Fibroblast of skin of scalp (primary cell): ENCODE data around the gene NSD2.

Experiments
- DNase-seq: peaks from one replicate; pipeline ENCODE4 v3.0.0-alpha.2; 2013

Gene NSD2

DNA sequence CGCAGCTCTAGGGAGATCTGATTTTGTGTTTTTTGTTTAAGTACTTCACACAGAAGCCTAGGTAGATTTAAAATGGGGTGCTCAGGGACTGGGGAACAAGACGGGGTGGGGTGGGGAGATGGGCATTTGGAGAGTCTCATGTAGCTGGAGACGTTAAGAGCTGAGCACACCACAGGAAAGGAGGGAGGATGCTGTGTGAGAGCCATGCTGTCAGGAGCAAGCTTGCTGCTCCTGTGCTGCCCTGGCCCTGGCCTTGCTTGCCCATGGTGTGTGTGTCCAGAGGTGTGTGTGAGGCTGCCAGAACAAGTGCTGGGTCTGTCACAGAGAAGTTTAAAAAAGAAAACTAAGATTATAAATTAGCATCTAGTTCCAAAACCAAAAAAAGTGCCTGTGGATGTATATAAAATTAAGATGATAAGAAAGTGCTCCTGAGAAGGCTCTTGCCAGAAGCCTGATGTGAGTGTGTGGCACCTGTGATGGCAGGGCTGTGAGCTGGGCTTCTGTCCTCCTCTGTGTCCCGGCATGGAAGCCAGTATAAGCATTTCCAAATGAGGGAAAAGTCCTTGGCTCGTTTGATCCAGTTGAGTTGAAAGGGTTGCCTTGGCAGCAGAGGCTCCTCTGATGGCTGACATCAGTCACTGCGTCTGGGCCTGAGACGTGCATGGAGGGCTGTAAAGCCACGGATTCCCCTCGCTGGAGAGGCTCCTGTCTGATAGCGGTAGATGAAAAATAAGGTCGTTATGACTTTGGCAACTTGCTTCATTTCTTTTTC lies 74.1 kb downstream of the NSD2 start:
- DNase-seq, result no peak

DNA sequence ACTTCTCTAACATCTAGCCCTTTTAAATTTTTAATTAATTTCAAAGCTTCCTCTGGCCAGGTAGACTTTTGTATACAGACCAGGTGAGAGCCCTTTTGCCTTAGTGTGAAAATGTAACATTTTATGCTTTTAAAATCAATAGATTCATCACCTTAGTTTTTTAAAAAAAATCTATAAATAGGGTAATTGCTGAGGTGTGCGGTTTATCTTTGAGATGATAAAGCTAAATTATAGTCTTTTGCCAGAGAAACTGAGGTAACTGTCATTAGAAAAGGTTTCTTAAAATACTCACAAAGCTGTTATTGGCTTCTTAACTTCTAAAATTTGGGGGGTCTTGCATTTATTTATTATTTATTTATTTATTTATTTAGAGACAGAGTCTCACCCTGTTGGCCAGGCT lies 74.7 kb downstream of the NSD2 start:
- no peak for DNase-seq

DNA sequence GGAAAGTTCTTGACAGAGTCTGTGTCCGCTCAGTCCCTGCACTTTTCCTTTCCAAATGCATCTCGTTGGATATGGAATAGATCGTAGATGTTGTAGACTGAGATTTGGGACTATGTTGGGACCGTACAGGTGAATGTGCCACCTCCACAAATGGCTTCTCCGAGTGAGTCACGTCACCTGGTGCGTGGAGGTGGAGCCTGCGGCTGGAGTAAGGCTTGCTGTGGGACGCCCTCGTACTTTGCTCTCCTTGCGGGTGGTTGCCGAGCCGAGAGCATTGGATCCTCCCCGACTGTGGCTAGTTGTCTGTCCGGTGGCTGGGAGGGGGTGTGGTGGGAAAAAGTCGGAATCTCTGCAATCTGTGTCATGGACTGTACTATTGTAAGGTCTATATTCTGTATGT lies 77.0 kb downstream of the NSD2 start:
- no peak for DNase-seq

DNA sequence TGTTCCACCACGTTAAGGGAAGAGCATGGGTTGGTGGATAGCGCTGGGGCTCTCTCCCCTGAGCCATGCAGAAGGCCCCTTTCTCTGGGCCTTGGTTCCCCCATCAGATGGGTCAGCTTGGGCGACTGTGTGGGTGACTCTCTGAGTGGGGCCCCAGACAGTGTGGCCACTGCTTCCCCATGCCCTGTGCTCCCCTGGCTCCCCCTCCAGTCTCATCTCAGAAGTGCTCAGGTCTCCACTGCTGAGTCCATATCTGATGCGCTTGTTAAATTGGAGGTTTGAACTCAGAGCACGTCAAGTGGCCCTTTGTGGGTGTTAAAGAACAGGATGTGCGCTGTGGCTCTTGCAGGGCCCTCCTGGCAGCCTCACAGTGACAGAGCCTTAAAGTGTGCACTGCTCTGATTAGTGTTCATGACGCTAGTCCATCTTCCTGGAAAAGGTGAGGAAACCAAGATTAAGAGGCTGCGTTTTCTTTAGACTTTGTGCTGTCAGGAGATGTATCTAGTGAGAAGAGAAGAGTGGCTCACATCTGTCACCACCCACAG lies 77.8 kb downstream of the NSD2 start:
- DNase-seq, result no peak

DNA sequence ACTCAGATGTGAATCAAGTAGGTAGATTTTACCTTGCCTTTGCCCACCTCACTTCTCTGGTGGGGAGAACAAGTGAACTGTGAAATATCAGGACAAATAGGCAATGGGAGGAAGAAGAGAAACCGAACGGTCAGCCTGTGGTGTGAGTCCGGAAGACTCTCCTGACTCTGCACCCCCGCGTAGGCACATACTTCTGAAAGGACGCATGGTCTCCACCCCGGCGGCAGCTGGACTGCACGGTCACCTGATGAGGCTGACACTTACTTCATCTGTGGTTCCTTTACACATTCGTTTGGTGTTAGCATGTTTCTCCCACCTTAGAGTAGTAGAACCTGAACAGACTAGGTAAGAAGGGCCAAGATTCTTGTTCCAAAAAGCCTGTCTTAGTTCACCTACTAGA lies 79.2 kb downstream of the NSD2 start:
- no peak for DNase-seq

DNA sequence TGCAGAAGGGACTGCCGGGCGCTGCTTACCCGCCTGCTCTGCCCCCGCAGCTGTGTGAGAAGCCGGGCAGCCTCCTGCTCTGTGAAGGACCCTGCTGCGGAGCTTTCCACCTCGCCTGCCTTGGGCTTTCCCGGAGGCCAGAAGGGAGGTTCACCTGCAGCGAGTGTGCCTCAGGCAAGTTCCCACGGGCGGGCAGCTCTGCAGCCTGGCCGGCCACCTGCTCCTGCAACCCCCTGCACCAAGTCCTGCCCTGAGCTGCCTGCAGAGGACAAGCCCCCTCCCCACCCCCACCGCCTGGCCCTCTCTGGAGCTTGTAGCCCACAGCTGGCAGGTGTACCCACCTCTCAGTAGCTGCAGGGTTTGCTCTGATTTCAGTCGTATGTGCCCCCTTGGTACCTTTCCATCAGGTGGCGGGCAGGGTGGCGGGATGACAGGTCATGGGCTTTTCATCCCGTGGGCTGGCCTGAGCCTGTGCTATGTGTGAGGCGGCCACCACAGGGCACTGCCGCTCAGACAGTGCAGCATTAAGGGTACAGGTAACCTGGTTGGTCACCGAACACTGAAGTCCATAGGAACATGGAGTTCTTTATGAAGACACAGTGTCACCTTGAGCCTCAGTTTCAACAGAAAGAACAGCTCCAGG lies 81.0 kb downstream of the NSD2 start:
- DNase-seq, result no peak

DNA sequence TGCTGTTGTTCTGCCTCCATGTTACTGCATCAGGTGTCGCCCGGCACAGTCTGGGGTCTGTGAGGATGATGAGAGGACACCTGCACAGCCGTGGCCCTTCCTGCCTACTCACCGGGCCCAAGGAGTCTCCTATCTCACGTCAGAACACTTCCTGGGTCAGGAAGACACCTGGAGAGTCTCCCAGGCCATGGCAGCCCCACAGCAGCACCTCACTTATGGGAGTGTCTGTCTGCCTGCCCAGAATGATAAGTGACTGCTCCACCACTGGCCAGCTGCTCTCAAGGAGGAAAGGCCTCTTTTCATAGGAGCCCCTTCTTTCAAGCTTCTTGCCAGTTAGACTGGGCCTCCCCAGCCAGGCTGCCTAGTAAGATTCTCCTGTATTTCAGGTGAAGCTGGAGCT lies 81.5 kb downstream of the NSD2 start:
- no peak for DNase-seq

DNA sequence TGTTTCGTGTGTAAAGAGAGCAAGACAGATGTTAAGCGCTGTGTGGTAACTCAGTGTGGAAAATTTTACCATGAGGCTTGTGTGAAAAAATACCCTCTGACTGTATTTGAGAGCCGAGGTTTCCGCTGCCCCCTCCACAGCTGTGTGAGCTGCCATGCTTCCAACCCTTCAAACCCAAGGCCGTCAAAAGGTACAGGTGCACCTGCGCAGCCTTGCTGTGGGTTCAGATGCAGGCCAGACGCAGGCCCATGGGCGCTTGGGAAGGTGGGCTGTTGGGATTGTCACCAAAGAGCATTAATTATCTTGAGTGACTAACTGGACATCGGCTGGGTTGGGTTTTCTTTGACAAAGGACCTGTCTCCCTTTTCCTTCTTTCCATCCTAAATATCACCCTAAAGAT lies 82.1 kb downstream of the NSD2 start:
- no peak for DNase-seq

DNA sequence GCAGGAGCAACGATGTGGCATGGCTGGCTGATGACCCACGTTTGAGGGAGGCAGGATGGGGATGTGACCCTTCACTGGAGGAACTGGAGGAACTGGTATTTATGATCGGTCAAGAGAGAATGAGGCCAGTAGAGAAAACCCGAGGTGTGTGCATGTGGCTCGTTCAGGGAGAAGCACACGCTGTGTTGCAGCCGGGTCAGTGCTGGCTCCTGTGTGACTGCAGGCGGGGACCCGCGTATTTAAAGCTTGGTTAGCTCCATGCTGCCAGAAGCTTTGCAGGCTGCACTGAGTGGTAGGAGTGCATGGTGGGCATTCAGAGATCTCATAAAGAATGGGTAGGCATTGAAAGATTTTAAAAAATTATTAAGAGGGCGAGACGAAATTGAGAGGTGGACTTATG lies 85.4 kb downstream of the NSD2 start:
- DNase-seq, result no peak

DNA sequence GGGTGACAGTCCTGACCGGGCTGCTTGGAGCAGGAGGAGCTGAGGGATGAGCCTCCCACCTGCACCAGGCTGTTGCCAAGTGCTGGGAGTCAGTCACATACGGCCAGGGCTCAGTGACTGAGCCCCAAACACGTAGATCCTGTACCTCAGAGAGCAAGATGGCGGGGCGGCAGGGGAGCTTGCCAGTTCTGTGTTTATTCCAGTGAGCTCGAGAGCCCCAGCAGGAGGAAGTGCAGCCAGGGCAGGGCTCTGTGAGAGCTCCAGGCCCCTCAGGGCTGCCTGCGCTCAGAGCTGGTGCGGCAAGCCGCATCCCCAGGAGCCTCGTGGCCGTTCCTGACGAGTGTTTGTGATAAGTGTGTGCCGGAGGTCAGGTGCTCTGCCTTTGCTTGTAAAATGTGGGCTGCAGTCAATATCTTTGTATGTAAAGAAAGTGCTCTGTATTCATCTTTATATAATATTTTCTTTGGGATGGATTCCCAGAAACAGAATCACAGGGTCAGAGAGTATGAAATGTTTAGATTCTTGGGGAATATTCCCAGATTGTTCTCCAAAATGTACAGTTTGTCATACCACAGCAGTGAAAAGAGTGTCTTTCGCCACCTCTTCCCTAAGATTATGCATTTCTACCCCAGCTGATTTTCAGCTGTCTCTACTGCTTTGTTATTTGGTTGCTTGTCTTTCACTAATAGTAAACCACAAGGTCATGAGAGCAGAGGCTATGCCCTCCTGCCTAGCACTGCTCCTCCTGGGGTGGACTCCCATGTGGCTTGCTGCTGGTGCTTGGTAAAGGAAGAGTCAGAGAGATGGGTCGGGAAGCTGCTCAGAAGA lies 87.3 kb downstream of the NSD2 start:
- no peak for DNase-seq

DNA sequence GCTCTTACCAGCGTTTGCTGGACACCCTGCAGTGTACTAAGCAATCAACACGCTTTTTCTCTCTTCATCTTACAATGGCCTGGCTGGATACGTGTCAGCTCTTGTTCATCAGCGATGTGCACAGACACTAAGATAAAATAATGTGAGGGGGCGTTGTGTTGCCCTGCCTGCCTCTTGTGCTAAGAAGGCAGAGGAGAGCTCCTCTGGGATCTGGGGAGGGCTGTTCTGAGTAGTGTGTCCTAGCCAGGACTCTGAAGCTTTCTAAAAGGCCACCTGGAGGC lies 87.9 kb downstream of the NSD2 start:
- no peak for DNase-seq

DNA sequence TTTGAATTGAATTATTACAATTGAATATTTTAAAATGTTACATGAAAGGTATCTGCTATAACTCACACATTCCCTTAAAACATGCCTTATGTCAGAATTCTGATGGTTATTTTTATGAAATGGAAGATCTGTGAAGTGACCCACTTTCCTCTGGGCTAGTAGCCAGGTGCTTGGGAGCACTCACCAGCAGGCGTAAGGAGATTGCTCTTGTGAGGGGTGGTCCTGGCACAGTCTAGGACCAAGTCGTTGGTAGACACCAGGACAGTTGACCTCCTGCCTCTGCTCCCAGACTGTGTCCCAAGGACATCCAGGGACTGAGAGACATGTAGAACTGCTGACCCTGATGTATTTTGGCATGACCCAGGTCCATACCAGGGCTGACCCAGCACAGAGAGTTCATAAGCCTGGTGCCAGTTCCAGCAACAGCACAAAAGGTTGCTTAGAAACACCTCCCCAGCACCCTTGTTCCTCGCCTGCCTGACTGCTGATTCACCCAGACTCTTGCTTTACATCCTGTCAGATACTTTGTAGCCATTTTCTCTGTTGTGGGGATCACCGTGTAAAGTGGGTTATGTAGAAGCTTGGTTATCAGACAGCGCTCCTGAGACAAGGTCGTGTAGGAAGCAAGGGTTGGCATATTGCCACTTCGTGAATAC lies 89.1 kb downstream of the NSD2 start:
- DNase-seq, result no peak

DNA sequence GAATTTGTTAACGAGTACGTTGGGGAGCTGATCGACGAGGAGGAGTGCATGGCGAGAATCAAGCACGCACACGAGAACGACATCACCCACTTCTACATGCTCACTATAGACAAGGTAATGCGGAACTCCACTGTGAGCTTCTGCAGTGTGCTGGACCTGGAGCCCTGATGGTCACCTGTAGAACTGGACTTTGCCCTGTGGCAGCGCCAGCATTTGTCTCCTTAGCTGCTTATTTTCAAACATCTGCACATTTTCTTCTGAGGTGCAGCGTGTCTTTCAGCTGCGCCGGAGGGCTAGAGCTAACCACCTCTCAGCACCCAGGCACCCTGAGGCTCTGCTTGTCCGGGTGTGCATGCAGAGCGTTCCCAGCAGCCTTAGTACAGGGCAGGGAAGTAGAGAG lies 89.8 kb downstream of the NSD2 start:
- DNase-seq, result no peak

DNA sequence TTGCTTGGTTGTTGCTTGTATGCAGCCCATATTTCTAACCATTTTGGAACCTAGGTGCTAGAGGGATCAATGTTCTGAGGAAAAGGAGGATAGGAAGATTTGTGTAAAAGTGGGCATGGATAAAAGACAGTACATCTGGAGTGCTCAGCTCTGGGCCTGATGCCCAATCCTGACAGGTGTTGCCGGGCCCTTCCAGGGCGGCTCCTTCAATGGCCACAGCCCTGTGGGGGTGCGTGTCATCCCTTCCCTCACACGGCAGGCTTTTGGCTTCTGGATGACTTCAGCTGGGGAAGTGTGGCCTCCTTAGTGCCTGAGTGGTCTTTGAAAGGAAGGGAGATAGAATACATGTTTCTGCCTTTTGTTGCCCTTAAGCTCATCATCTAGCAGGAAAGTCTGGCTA lies 90.4 kb downstream of the NSD2 start:
- no peak for DNase-seq

DNA sequence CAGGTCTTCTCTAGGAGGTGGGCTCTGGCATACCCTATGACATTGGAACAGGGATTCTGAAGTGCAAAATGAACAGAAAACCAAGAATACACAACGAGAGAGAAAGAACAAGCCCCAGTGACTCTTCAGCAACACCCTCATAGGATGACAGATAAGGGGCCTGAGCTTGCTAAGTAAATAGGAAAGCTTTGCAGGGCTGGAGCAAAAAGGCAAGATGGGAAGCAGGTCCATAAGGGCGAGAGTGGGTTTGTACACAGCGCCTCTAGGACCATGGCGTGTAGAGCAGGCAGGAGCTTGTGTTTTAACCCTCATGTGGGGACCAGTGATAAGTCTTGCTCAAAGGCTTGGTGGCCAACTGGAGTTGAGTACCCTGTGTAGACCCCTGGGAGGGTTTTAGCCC lies 91.8 kb downstream of the NSD2 start:
- DNase-seq, result no peak

DNA sequence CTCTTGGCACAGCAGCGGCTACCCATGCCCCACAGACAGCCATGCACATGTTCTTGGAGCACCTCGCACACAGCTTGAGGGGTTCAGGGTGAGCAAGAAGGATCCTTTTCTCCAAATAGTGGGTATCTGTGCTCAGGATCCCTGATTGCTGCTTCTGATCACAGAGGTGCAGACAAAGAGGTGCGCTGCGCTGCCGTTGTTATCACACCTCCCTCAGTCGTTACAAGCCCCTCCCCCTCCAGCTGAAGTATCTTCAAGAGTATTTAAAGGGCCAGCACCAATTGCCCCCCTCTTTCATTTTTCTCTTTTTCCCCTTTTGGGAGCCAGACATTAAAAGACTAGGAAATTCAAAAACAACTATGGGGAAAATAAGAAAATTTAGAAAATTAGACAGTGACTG lies 93.2 kb downstream of the NSD2 start:
- no peak for DNase-seq

DNA sequence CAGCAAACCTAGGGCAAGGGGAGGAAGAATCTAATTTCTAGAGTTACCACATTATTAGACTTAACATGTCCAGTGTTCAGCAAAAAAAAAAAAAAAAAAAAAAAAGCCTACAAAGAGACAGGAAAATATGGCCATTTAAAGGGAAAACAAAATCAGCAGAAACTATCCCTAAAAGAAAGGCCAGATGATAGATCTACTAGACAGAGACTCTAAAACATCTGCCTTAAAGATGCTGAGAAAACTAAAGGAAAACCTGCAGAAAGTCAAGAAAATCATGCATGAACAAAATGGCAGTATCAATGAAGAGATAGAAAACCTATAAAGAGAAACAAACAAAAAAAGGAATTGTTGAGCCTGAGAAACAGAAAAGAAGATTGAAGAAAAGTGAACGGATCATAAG lies 93.8 kb downstream of the NSD2 start:
- no peak for DNase-seq

DNA sequence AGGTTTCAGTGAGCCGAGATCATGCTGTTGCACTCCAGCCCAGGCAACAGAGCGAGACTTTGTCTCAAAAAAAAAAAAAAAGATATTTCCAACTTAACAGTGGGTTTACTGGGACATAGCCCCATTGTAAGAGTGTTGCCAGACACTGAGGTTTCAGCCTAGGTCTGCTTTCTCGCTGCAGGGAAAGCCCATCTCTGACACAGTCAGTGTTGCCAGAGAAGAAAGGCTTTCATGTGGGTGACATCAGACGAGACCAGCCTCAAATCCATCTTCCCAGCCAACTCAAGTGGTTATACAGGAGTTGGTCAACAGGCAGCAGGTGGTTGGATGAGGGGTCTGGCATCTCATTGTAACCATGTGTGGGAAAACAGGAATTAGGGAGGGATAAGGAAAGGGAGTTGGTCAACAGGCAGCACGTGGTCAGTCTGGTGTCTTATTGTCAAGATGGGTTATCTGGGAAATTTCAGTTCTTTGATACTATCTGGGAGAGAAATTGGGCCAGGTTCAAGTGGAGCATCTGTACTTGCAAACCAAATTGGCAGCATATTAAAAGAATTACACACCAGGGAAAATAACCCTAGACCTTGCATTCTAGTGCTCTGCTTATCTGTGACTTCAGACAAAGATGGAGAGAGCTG lies 96.4 kb downstream of the NSD2 start:
- no peak for DNase-seq

DNA sequence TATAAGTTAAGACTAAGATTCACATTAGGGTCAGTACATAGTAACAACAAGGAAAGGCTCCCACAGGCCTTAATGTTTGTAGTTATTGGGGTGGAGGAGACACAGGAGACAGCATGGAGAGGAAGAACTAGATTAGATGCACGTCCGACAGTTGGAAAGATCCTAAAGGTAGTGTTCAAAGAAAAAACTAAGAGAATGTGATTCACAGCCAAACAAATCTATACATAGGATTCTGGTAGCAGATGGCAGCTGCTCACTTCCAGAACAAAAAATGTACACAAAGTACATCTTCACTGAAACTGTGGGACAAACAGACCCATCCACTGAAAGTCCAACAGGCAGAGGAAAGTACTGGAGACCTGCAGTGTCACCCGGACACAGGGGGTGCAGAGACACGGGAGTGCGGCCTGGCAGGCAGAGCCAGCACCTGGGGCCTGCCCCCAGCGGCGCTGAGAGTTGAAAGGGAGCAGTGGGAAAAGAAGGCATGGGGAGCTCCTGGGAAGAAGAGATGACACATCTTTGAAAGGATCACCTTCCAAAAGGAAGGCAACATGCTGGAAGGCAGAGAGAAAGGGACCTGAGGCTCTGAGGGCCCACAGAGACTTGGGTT lies 97.6 kb downstream of the NSD2 start:
- no peak for DNase-seq

DNA sequence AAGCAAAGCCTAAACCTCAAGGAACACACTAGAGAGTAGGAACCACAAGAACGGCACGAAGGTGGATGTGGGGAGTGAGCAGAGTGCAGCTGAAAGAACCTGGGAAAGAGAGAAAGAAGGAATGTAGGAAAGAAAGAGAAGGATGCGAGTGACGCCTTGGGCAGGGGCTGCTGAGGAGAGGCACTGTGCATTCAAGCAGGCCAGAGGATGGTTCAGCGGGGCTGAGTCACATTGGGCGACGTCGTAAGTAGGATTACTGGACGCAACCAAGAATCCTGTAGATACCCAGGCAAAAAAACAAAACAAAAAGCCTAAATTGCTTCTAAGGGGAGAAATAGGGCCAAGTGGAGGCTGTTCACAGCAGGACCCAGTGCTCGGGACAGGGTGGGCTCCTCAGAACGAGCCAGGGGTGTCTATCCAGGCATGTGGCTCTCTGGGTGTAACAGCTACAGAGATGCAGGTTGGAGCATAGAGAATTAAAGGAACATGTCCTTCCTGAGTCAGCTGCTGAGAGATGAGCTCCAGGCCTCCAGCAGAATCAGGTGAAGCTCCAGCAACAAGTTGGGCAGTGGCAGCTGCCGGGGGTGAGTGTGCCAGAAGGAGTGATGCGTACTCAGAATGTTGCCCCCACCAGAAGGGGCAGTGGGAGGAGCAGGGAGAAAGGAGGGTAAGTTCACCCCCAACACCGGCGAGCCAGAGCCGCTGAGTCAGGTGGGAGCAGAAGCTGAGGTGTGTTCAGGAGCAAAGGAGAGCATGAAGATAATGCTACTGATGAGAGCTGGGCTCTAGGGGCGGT lies 98.9 kb downstream of the NSD2 start:
- DNase-seq, result no peak

DNA sequence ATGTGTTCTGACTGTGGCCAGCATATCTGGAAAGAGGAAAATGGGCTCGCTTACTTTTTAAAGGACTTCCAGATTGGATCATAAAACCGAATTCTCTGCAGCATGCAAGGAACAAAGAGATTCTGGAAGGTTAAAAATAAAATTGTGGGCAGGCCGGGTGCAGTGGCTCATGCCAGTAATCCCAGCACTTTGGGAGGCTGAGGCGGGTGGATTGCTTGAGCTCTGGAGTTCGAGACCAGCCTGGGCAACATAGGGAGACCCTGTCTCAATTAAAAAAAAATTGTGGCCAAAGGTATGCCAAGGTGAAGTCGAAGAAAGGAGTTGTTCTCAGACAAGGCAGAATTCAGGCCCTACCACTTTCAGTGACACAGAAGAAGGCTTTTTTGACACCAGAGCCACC lies 99.7 kb downstream of the NSD2 start:
- no peak for DNase-seq
